SK-N-SH (cell line): ENCODE measurements around the gene NSMCE3. TPM values are rescaled to one million over a fixed set of nuclear protein-coding genes. Genes with fewer than 3 reads are reported as not detected.
A peak's percentile ranks its signal among the peaks of the same experiment; 100 is the strongest.

Experiments used
- CTCF ChIA-PET: fragments of 300-600, 350-600 bp; formaldehyde crosslinking; extraction: SDS; loops from one replicate; lab custom pipeline; 2021; lab: Yijun Ruan, JAX
- POLR2A ChIA-PET: fragments of 350-600 bp; sonication (Branson Sonifier 250); formaldehyde crosslinking; extraction: SDS; loops from one replicate; lab custom pipeline; 2020; ENCODE audit warnings: antibody characterized with exemption, inconsistent platforms; lab: Yijun Ruan, JAX
- DNase-seq: peaks from one replicate; pipeline ENCODE4 v3.0.0; 2012
- H2AFZ ChIP-seq: fragments of 200-600 bp; sonication (generic); 2 replicates; pipeline ENCODE4 v1.8.1; 2016; ENCODE audit warnings: antibody characterized with exemption, mild to moderate bottlenecking, low read depth
- H3F3A ChIP-seq: fragments of 200-600 bp; sonication (generic); replicated peaks from 2 replicates; pipeline ENCODE3; 2016; ENCODE audit warnings: antibody characterized with exemption, mild to moderate bottlenecking; ENCODE audit not compliant: insufficient read depth
- H3K27ac ChIP-seq, 2 experiments: fragments of 200-500 bp in 1 of 2; fragments of 200-600 bp in 1 of 2; sonication (Bioruptor generic) in 1 of 2; sonication (generic), shearing (Covaris generic) in 1 of 2; 2 replicates each; pipeline versions ENCODE4 v1.5.1 to v1.6.1; 2014 to 2016; ENCODE audit warnings: low read depth in 2 of 2, inconsistent platforms in 1 of 2, low read length in 1 of 2, mild to moderate bottlenecking in 1 of 2, mixed read lengths in 1 of 2
- H3K27me3 ChIP-seq: fragments of 200-600 bp; sonication (generic), shearing (Covaris generic); 2 replicates; pipeline ENCODE4 v1.6.1; 2016; ENCODE audit warnings: mixed run types; ENCODE audit not compliant: insufficient read depth
- H3K36me3 ChIP-seq, 2 experiments: fragments of 200-500 bp in 1 of 2; fragments of 200-600 bp in 1 of 2; sonication (Bioruptor generic) in 1 of 2; sonication (generic) in 1 of 2; replicated peaks in 1 of 2; 2 replicates each; pipeline versions ENCODE3 to v1.5.1; 2014 to 2016; ENCODE audit warnings: low read length in 1 of 2, mild to moderate bottlenecking in 1 of 2; ENCODE audit not compliant: insufficient read depth in 2 of 2, control insufficient read depth in 1 of 2
- H3K4me1 ChIP-seq, 2 experiments: fragments of 200-500 bp in 1 of 2; fragments of 200-600 bp in 1 of 2; sonication (Bioruptor generic) in 1 of 2; sonication (generic), shearing (Covaris generic) in 1 of 2; 2 replicates each; pipeline versions ENCODE4 v1.5.1 to v1.6.1; 2014 to 2016; ENCODE audit warnings: low read depth in 1 of 2, low read length in 1 of 2, mixed run types in 1 of 2; ENCODE audit not compliant: insufficient read depth in 2 of 2, control insufficient read depth in 1 of 2
- H3K4me2 ChIP-seq: fragments of 200-600 bp; sonication (generic), shearing (Covaris generic); 2 replicates; pipeline ENCODE4 v1.6.1; 2017; ENCODE audit warnings: mixed run types
- H3K4me3 ChIP-seq, 2 experiments: fragments of 200-500 bp in 1 of 2; fragments of 200-600 bp in 1 of 2; sonication (Bioruptor generic) in 1 of 2; sonication (generic), shearing (Covaris generic) in 1 of 2; 2 replicates each; pipeline versions ENCODE4 v1.5.1 to v1.8.1; 2014 to 2016; ENCODE audit warnings: low read depth in 2 of 2, inconsistent platforms in 1 of 2, low read length in 1 of 2, mild to moderate bottlenecking in 1 of 2, mixed read lengths in 1 of 2, moderate library complexity in 1 of 2
- H3K79me2 ChIP-seq: fragments of 200-600 bp; sonication (generic); 2 replicates; pipeline ENCODE4 v1.8.1; 2017; ENCODE audit warnings: mild to moderate bottlenecking; ENCODE audit not compliant: insufficient read depth
- H3K9ac ChIP-seq: fragments of 200-600 bp; sonication (generic); 2 replicates; pipeline ENCODE4 v1.6.1; 2017; ENCODE audit warnings: mixed run types
- H3K9me2 ChIP-seq: fragments of 200-600 bp; sonication (generic); 2 replicates; pipeline ENCODE4 v1.6.1; 2017; ENCODE audit warnings: mixed run types
- H3K9me3 ChIP-seq: fragments of 200-600 bp; sonication (generic); 2 replicates; pipeline ENCODE4 v1.6.1; 2017; ENCODE audit warnings: mixed run types, mild to moderate bottlenecking, moderate library complexity
- H4K20me1 ChIP-seq: fragments of 200-600 bp; sonication (generic); 2 replicates; pipeline ENCODE4 v1.6.1; 2017; ENCODE audit warnings: mild to moderate bottlenecking, mixed run types; ENCODE audit not compliant: insufficient read depth
- CHD2 ChIP-seq: fragments of 150-350 bp; IDR thresholded peaks from 2 replicates; pipeline ENCODE4 v1.6.1; 2018; ENCODE audit warnings: low read length; ENCODE audit not compliant: partially characterized antibody
- EP300 ChIP-seq, 2 experiments: IDR thresholded peaks; 2 replicates each; pipeline versions ENCODE4 v1.4.0 to v1.6.1; 2012; ENCODE audit warnings: borderline replicate concordance in 1 of 2, low read depth in 1 of 2, low read length in 1 of 2
- FOSL2 ChIP-seq: IDR thresholded peaks from 2 replicates; pipeline ENCODE4 v1.4.0; 2012; ENCODE audit warnings: low read depth, mild to moderate bottlenecking, moderate library complexity, borderline replicate concordance
- FOXJ3 ChIP-seq: sonication (generic); formaldehyde crosslinking; IDR thresholded peaks from 2 replicates; pipeline ENCODE4 v1.5.1; 2020; ENCODE audit warnings: mild to moderate bottlenecking, missing genetic modification reagents
- MXI1 ChIP-seq: IDR thresholded peaks from 2 replicates; pipeline ENCODE4 v1.6.1; 2012; ENCODE audit warnings: mild to moderate bottlenecking, low read depth, low read length, improper control_type of control experiment
- NRF1 ChIP-seq: IDR thresholded peaks from 2 replicates; pipeline ENCODE4 v1.6.1; 2012; ENCODE audit warnings: low read depth, mild to moderate bottlenecking, low read length
- POLR2AphosphoS5 ChIP-seq: IDR thresholded peaks from 2 replicates; pipeline ENCODE4 v1.6.1; 2012; ENCODE audit warnings: low read depth, low read length
- RAD21 ChIP-seq: IDR thresholded peaks from 2 replicates; pipeline ENCODE4 v1.6.1; 2012; ENCODE audit warnings: mild to moderate bottlenecking, low read length
- RFX5 ChIP-seq: IDR thresholded peaks from 2 replicates; pipeline ENCODE4 v1.6.1; 2012; ENCODE audit warnings: mild to moderate bottlenecking, improper control_type of control experiment, low read length
- RXRA ChIP-seq: IDR thresholded peaks from 2 replicates; pipeline ENCODE4 v1.4.0; 2012; ENCODE audit warnings: low read depth, mild to moderate bottlenecking, borderline replicate concordance
- SMC3 ChIP-seq: IDR thresholded peaks from 2 replicates; pipeline ENCODE4 v1.6.1; 2012; ENCODE audit warnings: low read depth, low read length, improper control_type of control experiment
- TAF1 ChIP-seq: IDR thresholded peaks from 2 replicates; pipeline ENCODE4 v1.6.1; 2012; ENCODE audit warnings: low read depth, mild to moderate bottlenecking, low read length, moderate library complexity, borderline replicate concordance
- TCF12 ChIP-seq: IDR thresholded peaks from 2 replicates; pipeline ENCODE4 v1.4.0; 2012
- YY1 ChIP-seq: IDR thresholded peaks from 2 replicates; pipeline ENCODE4 v1.4.0; 2012; ENCODE audit warnings: low read depth, mild to moderate bottlenecking
- WGBS: methylation state at CpG from one replicate; pipeline ENCODE4 v1.1.6; 2017; ENCODE audit warnings: low lambda C conversion rate; 5-methylcytosine and 5-hydroxymethylcytosine counted together
- polyA plus RNA-seq, 3 experiments: library from polyadenylated mRNA; depleted of rRNA; stranded (reverse); fragments of >200 nt; gene quantifications; 2 replicates each; pipeline ENCODE4 v1.2.3, GENCODE V29; 2012
- TF ChIP-seq, protein P1 (sequence below): fragments of 150-350 bp; IDR thresholded peaks from 2 replicates; pipeline ENCODE4 v1.6.1; 2017; ENCODE audit warnings: antibody characterized with exemption, low read length, low read depth, borderline replicate concordance
- TF ChIP-seq, protein P2 (sequence below): IDR thresholded peaks from 2 replicates; pipeline ENCODE4 v1.4.0; 2012; ENCODE audit warnings: low read depth
- TF ChIP-seq, protein P3 (sequence below): fragments of 150-350 bp; IDR thresholded peaks from 2 replicates; pipeline ENCODE4 v1.6.1; 2016; ENCODE audit warnings: mild to moderate bottlenecking, low read depth, low read length
- TF ChIP-seq, protein P4 (sequence below): IDR thresholded peaks from 2 replicates; pipeline ENCODE4 v1.6.1; 2012; ENCODE audit warnings: mild to moderate bottlenecking, low read depth, low read length, moderate library complexity

NSMCE3 gene
- polyA plus RNA-seq (2012; rRNA removed) = 5.2 and 5.5 TPM in 2 replicates
- 5.7 TPM in 2 replicates for polyA plus RNA-seq (2012; cell fraction: cytosol; rRNA removed)
- 3.0 and 3.1 TPM in 2 replicates for polyA plus RNA-seq (2012; cell fraction: nucleus; rRNA removed)

DNA sequence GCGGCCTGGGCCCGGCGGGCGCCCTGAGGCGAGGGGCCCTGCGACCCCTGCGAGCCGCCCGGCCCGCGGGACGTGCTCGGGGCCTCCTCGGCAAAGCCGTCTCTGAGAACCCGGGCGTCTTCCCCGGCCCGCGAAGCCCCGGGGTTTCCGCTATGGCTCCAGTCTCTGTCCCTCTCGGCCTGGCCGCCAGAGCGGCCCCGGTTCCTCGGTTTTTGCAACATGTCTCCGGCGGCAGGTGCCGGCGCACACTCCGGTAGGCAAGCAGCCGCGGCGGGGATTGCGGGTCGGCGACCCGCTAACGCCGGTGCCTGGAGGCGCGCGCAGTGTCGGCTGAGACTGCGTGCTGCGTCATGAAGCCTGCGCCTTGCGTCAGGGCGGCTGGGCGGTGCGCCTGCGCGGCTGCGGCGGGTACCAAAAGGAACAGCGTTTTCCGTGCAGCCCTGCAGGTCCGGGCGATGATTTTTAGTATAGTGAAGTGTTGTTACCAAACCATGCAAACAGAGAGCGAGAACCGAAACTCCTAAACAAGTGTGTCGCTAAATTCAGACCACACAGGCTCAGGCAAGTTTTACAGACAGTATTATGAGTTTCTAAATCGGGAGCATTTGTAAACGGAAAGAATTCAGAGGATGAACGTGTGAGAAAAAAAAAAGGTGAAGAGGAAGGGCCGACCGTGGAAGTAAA, at the start of gene NSMCE3:
TSS of gene NSMCE3 (minus strand) at position 338 of the 684 bp plus-strand sequence. CDS start at position 221, 117 bp downstream.
- H3K9ac ChIP-seq = peak within 1 kb of the TSS; percentile 75
- H3K79me2 ChIP-seq = peaks cover 22% of the 10 kb centered on the region
- TF ChIP-seq YY1 (0 out of 2 replicates have a peak, but pooled peaks have one; percentile 22), NRF1 (peak; percentile 96), FOXJ3 (no peak), POLR2AphosphoS5 (peak; percentile 90), RFX5 (no peak), RAD21 (no peak), RXRA (no peak), SMC3 (no peak), CHD2 (peak; percentile 12), TAF1 (peak; percentile 74), TCF12 (no peak), MXI1 (peak; percentile 55; the same call in 1 of the 2 replicates), FOSL2 (no peak), EP300 (IDR thresholded peaks at IDR 0.05; ENCODE audit: borderline replicate concordance in 1 of 2, low read depth in 1 of 2, low read length in 1 of 2) (no peak)
- TF ChIP-seq, protein P1, sequence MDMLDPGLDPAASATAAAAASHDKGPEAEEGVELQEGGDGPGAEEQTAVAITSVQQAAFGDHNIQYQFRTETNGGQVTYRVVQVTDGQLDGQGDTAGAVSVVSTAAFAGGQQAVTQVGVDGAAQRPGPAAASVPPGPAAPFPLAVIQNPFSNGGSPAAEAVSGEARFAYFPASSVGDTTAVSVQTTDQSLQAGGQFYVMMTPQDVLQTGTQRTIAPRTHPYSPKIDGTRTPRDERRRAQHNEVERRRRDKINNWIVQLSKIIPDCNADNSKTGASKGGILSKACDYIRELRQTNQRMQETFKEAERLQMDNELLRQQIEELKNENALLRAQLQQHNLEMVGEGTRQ = no peak
- TF ChIP-seq, protein P2, sequence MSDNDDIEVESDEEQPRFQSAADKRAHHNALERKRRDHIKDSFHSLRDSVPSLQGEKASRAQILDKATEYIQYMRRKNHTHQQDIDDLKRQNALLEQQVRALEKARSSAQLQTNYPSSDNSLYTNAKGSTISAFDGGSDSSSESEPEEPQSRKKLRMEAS = peak; percentile 29; the same call in 1 of the 2 replicates
- TF ChIP-seq, protein P3, sequence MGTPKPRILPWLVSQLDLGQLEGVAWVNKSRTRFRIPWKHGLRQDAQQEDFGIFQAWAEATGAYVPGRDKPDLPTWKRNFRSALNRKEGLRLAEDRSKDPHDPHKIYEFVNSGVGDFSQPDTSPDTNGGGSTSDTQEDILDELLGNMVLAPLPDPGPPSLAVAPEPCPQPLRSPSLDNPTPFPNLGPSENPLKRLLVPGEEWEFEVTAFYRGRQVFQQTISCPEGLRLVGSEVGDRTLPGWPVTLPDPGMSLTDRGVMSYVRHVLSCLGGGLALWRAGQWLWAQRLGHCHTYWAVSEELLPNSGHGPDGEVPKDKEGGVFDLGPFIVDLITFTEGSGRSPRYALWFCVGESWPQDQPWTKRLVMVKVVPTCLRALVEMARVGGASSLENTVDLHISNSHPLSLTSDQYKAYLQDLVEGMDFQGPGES = no peak
- TF ChIP-seq, protein P4, sequence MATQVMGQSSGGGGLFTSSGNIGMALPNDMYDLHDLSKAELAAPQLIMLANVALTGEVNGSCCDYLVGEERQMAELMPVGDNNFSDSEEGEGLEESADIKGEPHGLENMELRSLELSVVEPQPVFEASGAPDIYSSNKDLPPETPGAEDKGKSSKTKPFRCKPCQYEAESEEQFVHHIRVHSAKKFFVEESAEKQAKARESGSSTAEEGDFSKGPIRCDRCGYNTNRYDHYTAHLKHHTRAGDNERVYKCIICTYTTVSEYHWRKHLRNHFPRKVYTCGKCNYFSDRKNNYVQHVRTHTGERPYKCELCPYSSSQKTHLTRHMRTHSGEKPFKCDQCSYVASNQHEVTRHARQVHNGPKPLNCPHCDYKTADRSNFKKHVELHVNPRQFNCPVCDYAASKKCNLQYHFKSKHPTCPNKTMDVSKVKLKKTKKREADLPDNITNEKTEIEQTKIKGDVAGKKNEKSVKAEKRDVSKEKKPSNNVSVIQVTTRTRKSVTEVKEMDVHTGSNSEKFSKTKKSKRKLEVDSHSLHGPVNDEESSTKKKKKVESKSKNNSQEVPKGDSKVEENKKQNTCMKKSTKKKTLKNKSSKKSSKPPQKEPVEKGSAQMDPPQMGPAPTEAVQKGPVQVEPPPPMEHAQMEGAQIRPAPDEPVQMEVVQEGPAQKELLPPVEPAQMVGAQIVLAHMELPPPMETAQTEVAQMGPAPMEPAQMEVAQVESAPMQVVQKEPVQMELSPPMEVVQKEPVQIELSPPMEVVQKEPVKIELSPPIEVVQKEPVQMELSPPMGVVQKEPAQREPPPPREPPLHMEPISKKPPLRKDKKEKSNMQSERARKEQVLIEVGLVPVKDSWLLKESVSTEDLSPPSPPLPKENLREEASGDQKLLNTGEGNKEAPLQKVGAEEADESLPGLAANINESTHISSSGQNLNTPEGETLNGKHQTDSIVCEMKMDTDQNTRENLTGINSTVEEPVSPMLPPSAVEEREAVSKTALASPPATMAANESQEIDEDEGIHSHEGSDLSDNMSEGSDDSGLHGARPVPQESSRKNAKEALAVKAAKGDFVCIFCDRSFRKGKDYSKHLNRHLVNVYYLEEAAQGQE = peak; percentile 16; the same call in 1 of the 2 replicates
- TF ChIP-seq, all 33 proteins: peak for 8
- DNase-seq = peak; percentile 93
- no peaks in the 10 kb centered on the region for H3K9me2 ChIP-seq
- WGBS = under 1% methylated on average over 23 of the region's 68 CpGs
- peak within 1 kb of the TSS; percentile 66 to 96 for H3K27ac ChIP-seq
- ChIA-PET POLR2A (no interaction called here), CTCF (interaction anchor here (0.9 to 1.3 kb wide), 2 partner anchors 17 to 37 kb away, joined by 3 to 4 read pairs; no protein-coding TSS in a partner anchor)
- H4K20me1 ChIP-seq = no peaks in the 10 kb centered on the region
- H3K36me3 ChIP-seq = no peaks in the 10 kb centered on the region
- no peaks in the 10 kb centered on the region for H3K27me3 ChIP-seq
- H2AFZ ChIP-seq = peak within 1 kb of the TSS; percentile 99
- H3K4me2 ChIP-seq = peak within 1 kb of the TSS; percentile 95
- H3K9me3 ChIP-seq = no peaks in the 10 kb centered on the region
- peaks cover 7% of the 10 kb centered on the region for H3F3A ChIP-seq
- peaks cover 15 to 16% of the 10 kb centered on the region in 2 experiments; a peak in 3 of 4 replicates for H3K4me1 ChIP-seq
- peak within 1 kb of the TSS; percentile 82 to 97 for H3K4me3 ChIP-seq
